Stimulated activated CD8-positive, alpha-beta memory T cell treated with anti-CD3 and anti-CD28 coated beads, Interleukin-15, amount 100 ng/mL, for 1 hour (primary cell): ENCODE measurements around the gene ZNF511.

ENCODE experiments used
- DNase-seq: peaks from one replicate; pipeline ENCODE4 v3.0.0-alpha.2; 2020; ENCODE audit warnings: low read depth

ZNF511 gene

GRCh38 chr10:133353988-133354605, 45.4 kb downstream of the ZNF511 start:
- DNase-seq, result no peak

- no peak for DNase-seq
Measured at GRCh38 chr10:133354672-133355240, 46.0 kb downstream of the ZNF511 start.

- DNase-seq, result no peak
Measured at GRCh38 chr10:133355266-133355665, 46.6 kb downstream of the ZNF511 start.

GRCh38 chr10:133355991-133356390, 47.3 kb downstream of the ZNF511 start:
- DNase-seq, result no peak

GRCh38 chr10:133356549-133357284, 48.0 kb downstream of the ZNF511 start:
- DNase-seq, result no peak

- no peak for DNase-seq
Measured at GRCh38 chr10:133357285-133358161, 48.8 kb downstream of the ZNF511 start, which contains the start of gene FUOM. TSS of gene FUOM (minus strand) at chr10:133358019. CDS start at chr10:133358007, 12 bp downstream.

- DNase-seq, result no peak
Measured at GRCh38 chr10:133358162-133358924, 49.6 kb downstream of the ZNF511 start.

- DNase-seq, result no peak
Measured at GRCh38 chr10:133358925-133359310, 50.2 kb downstream of the ZNF511 start.

GRCh38 chr10:133359554-133359971, 50.8 kb downstream of the ZNF511 start:
- DNase-seq, result no peak

GRCh38 chr10:133359972-133360610, 51.4 kb downstream of the ZNF511 start:
- DNase-seq, result no peak

- no peak for DNase-seq
Measured at GRCh38 chr10:133361227-133361626, 52.5 kb downstream of the ZNF511 start.

- no peak for DNase-seq
Measured at GRCh38 chr10:133361773-133362441, 53.2 kb downstream of the ZNF511 start.
